Gastrocnemius medialis (tissue), 4 donors: Measurements from ENCODE around the gene TUBAL3.

ENCODE experiments used
- POLR2A ChIP-seq, 2 donors: fragments of 450-650 bp; IDR thresholded peaks; one replicate each; pipeline ENCODE4 v1.6.1; 2017; ENCODE audit warnings: antibody characterized with exemption in 2 of 2, mild to moderate bottlenecking in 2 of 2, moderate library complexity in 2 of 2
- TF ChIP-seq, protein P1 (sequence below), 5 experiments: fragments of 450-650 bp in 3 of 5; fragments of 200-600 bp in 2 of 5; sonication (generic) in 2 of 5; IDR thresholded peaks in 4 of 5; conservative IDR thresholded peaks in 1 of 5; 1 replicate in 4 of 5; 2 replicates in 1 of 5; pipeline ENCODE4 v1.5.1; 2016 to 2019; ENCODE audit warnings: antibody characterized with exemption in 5 of 5, mild to moderate bottlenecking in 3 of 5, moderate library complexity in 3 of 5

DNA sequence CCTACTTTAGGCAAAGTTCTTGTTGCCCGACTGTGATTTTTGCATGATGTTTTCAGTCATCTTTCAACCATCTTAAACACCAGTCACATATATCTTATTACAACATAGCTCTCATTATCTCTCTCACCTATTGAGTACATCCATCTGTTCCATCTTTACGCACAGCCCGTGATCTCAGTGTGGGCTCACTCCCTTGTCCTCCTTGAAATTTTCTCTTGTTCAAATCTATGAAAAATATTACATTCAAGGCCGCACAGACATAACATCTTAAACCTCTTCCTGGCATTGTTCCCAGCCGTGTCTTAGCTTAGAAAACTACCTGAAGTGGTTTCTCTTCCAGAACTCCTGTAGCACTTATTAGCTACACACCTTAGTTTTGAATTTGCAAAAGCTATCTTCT lies 40.4 kb upstream of the TUBAL3 start:
- TF ChIP-seq, protein P1, sequence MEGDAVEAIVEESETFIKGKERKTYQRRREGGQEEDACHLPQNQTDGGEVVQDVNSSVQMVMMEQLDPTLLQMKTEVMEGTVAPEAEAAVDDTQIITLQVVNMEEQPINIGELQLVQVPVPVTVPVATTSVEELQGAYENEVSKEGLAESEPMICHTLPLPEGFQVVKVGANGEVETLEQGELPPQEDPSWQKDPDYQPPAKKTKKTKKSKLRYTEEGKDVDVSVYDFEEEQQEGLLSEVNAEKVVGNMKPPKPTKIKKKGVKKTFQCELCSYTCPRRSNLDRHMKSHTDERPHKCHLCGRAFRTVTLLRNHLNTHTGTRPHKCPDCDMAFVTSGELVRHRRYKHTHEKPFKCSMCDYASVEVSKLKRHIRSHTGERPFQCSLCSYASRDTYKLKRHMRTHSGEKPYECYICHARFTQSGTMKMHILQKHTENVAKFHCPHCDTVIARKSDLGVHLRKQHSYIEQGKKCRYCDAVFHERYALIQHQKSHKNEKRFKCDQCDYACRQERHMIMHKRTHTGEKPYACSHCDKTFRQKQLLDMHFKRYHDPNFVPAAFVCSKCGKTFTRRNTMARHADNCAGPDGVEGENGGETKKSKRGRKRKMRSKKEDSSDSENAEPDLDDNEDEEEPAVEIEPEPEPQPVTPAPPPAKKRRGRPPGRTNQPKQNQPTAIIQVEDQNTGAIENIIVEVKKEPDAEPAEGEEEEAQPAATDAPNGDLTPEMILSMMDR (IDR thresholded peaks at IDR 0.05 in 4 of 5, conservative IDR thresholded peaks at IDR 0.05 in 1 of 5) = no peak
- TF ChIP-seq POLR2A (IDR thresholded peaks at IDR 0.05) = no peak
